GM06990 (cell line): ENCODE data around the gene MRPL9.

Experiments used
- DNase-seq: peaks from one replicate; pipeline ENCODE4 v3.0.0-alpha.2; 2011; ENCODE audit not compliant: insufficient read length; ENCODE audit errors: extremely low read depth
- H3K27me3 ChIP-seq: replicated peaks from 2 replicates; pipeline ENCODE4 v1.6.0; 2011; ENCODE audit warnings: low read length; ENCODE audit not compliant: control insufficient read depth, insufficient read depth
- H3K36me3 ChIP-seq: 2 replicates; pipeline ENCODE4 v1.5.1; 2011; ENCODE audit warnings: low read length; ENCODE audit not compliant: control insufficient read depth, insufficient read depth
- H3K4me3 ChIP-seq: replicated peaks from 2 replicates; pipeline ENCODE4 v1.5.1; 2011; ENCODE audit warnings: low read depth, mild to moderate bottlenecking, control low read depth, low read length
- CTCF ChIP-seq: IDR thresholded peaks from 2 replicates; pipeline ENCODE4 v1.5.1; 2011; ENCODE audit warnings: low read length, control low read depth, mild to moderate bottlenecking, inconsistent platforms; ENCODE audit not compliant: insufficient read depth, poor library complexity, severe bottlenecking

The MRPL9 gene

GRCh38 chr1:151720125-151720524 is 43.2 kb downstream of the MRPL9 start:
- no peak for DNase-seq
- H3K36me3 ChIP-seq, result no peaks in the 10 kb centered on the region
- H3K4me3 ChIP-seq, result no peak overlapping the region
- no peaks in the 10 kb centered on the region; the same call in none of the 2 replicates for H3K27me3 ChIP-seq
- no peak for TF ChIP-seq CTCF

- H3K4me3 ChIP-seq, result no peak overlapping the region
- no peak for TF ChIP-seq CTCF
- H3K27me3 ChIP-seq, result no peaks in the 10 kb centered on the region; the same call in none of the 2 replicates
- no peaks in the 10 kb centered on the region for H3K36me3 ChIP-seq
- DNase-seq, result no peak
These were observed 44.6 kb downstream of the MRPL9 start for GRCh38 chr1:151718666-151719065.

- H3K36me3 ChIP-seq, result no peaks in the 10 kb centered on the region
- H3K4me3 ChIP-seq, result no peak overlapping the region
- no peaks in the 10 kb centered on the region; the same call in none of the 2 replicates for H3K27me3 ChIP-seq
- TF ChIP-seq CTCF, result no peak
- no peak for DNase-seq
These were observed 45.3 kb downstream of the MRPL9 start for GRCh38 chr1:151718011-151718431.

- H3K27me3 ChIP-seq, result no peaks in the 10 kb centered on the region; the same call in none of the 2 replicates
- TF ChIP-seq CTCF, result no peak
- H3K4me3 ChIP-seq, result no peak within 1 kb of the TSS
- no peak for DNase-seq
- no peaks in the 10 kb centered on the region for H3K36me3 ChIP-seq
These were observed 46.3 kb downstream of the MRPL9 start, which contains the start of gene CELF3 for GRCh38 chr1:151716771-151717631. Gene CELF3 (minus strand): TSS chr1:151716803. CDS start chr1:151716020, 783 bp downstream.

GRCh38 chr1:151716405-151716762 is 46.9 kb downstream of the MRPL9 start:
- Histone ChIP-seq H3K4me3 (no peak overlapping the region), H3K36me3 (no peaks in the 10 kb centered on the region), H3K27me3 (no peaks in the 10 kb centered on the region; the same call in none of the 2 replicates)
- no peak for DNase-seq
- no peak for TF ChIP-seq CTCF
